ENCODE results near the gene MEF2D. TPM values are rescaled to one million over a fixed set of nuclear protein-coding genes. Genes with fewer than 3 reads are reported as not detected.

MEF2D gene
- polyA plus RNA-seq, 4 donors, result 23.3 to 24.8 (median 24.3) TPM

DNA sequence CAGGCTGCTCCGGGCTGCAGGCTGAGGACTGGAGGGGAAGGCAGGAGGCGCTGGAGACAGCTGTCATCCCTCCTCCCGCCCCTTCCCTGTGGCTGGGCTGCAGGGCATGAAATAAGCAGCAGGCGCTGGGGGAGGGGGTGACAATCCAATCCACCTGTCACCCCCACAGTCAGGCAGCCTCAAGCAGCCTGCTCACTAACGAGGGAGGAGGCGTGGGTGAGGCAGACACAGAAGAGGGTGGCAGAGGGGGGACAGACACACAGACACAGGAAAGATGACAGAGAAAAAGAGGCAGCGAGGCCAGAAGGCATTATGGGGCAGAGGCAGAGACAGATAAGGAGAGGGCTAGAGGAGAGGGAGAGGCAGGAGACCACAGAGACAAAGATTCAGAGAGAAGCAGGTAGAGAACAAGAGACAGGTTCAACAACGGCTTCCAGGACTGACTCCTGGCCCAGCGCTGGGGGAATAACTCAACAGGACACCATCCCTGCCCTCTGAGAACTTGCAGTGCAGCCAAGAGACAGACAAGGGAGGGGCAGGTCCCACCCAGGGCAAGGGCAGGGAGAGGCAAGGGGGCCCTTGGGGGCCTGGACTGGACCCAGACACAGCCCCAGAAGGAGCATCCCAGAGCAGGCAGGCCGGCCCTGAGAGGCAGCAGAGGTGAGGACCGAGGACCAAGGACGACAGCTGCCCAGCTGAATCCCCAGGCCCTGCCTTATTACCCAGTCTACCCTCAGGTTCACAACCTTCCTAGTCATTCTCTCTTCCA is 11.2 kb downstream of the MEF2D start:
- no peak for DNase-seq (ENCODE audit: low read depth in 4 of 4, low spot score in 3 of 4)

DNA sequence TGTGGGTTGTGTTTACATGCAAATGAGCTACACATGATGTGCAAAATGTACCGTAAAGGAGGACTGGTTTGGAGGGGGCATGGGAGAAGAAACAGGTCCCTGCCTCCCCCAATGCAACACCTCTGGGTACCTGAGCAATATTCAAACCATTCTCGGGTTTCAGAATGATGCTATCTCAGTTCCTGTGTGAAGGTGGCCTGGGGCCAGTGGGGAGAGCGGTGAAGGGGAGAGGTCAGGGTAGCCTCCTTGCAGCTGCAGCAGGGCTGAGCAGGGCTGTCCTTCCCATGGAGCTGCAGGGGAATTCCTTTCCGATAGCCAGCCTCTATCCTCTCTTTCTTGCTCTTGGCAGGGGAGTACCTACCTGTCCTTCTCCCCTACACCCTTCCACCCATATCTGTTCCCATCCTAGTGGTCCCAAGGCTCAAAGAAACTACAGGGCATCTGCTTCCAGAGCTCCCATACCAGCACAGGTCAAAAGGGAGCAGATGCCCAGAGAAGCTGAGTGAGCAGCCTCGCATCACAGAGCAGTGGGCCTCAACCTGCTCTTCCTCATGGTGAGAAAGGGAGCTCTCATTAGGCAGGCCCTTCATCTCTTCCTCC is 11.9 kb downstream of the MEF2D start:
- no peak for DNase-seq (ENCODE audit: low read depth in 4 of 4, low spot score in 3 of 4)

DNA sequence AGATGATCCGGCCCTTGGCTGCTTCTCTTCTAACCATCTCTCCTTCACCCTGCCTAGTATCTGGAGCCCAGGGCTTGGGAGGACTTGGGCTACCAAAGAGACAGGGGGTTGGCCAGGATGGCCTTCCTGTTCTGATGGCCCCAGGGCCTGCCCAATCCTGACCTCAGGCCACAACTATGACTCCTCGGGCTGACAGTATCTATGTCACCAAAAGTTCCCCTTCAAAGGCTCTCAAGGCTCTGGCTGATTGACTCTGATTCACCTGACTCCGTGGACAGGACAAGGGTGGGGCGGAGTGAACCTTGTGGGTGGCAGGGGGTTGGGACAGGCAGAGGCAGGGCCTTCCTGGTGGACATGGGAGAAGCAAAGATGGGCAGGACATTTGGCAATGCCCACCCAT is 12.7 kb downstream of the MEF2D start:
- DNase-seq (ENCODE audit: low read depth in 4 of 4, low spot score in 3 of 4), result no peak

DNA sequence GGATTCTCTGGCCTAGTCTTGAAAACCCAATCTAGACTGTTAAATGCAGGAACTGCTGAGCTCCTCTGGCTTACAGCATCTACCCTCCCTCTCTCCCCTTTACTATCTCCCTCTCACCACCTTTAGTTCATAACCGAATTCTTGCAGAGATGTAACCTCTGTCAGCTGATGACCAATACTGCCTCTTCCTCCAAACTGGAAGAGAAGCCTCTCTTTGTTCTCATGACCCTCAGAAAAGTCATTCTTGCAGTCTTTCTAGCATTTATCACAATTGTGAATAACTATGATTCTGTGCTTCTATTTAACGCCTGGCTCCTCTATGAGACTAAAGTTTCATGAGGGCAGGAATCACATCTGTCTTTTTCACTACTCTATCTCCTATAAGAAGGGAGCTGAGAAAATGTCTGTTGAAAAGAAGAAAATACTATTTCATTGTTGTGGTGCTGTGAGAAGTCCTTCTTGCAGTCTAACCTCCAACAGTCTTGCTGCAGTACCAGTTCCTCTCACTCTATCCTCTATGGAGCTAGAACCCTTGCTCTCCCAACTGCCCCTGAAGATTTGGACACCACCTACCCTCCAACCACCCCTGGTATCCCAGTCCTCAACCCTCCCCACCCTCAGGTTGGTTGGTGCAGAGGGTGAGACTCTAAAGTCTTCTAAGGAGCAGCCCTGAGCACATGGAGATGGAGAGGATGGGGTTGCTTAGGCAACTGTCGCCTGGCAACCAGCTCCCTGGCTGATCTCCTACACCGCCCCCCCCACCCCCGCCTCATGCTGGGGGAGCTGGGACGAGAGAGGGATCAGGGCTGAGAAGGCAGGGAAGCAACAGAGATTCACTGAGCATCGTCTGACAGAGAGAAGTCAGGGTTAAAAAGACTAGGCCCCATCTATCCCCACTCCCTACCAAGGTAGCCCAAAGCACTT is 13.9 kb downstream of the MEF2D start:
- no peak for DNase-seq (ENCODE audit: low read depth in 4 of 4, low spot score in 3 of 4)

DNA sequence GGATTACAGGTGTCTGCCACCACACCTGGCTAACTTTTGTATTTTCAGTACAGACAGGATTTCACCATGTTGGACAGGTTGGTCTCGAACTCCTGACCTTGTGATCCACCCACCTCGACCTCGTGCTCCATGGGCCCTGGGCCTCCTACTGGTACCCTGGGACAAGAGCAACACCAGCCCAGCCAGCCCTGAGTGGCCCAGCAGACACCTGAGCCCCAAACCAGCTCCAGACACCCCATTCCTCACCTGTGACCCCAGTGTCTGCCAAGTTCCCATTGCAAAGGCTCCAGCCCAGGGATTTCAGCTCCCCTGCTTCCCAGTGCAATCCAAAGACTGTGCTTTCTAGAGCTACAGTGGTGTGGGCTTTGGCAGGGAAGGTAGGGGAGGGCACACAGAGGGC is 14.6 kb downstream of the MEF2D start:
- no peak for DNase-seq (ENCODE audit: low read depth in 4 of 4, low spot score in 3 of 4)

DNA sequence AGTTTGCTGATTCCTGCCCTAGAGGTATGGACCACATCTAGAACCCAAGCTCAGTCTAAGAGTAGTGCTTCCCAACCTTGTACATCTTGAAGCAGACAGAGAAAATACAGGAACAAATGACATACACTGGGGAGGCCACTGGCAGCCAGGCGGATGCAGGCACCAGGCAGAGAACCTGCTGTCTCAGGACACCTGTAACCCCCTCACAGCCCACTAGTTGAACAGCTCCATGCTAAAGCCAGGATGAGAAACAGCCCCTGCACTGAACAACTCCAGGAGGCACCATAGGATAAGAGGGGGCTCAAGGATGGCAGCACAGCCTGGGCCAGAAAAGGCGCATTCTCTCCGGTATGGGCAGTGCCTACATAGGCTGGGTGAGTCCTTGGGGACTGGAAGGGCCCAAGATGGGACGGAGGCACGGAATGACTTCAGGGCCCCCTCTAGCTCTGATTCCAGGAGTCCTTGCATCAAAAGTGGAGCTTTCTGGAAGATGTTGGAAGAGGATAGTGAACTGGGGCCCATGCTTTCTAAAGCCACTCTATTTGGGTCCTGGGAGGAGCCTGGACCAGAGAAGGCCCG is 16.0 kb downstream of the MEF2D start:
- DNase-seq (ENCODE audit: low read depth in 4 of 4, low spot score in 3 of 4), result no peak

DNA sequence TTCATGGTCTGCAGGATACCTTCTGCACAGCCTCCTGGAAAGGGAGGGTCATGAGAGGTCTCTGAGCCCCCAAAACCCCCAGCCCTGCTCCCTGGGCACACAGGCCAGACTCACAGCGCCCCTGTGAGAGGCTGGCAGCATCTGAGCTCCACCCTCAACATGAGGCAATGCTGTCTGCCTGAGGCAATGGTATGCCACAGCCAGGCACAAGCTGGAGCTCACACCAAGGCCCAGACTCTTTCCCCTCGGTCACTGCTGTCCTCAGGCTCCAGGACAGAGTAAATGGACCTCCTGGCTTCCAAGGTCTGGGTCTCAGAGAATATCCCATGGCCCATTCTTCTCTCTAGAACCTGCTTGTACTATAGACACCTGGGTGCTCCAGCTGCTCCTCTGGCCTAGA is 17.2 kb downstream of the MEF2D start:
- DNase-seq (ENCODE audit: low read depth in 4 of 4, low spot score in 3 of 4), result no peak

DNA sequence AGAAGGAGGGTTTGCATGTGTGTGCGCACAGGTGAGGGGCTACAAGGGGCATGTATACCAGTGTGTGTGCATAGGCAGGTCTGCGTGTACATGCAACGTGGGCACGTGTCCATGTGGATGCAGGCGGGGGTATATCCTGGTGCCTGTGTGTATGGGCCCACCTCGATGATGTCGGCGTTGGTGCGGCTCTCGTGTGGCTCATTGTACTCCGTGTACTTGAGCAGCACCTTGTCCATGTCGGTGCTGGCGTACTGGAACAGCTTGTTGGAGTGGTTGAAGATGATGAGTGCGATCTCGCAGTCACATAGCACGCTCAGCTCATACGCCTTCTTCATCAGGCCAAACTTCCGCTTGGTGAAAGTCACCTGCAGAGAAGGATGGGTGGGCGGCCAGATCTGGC is 18.3 kb downstream of the MEF2D start:
- no peak for DNase-seq (ENCODE audit: low read depth in 4 of 4, low spot score in 3 of 4)

DNA sequence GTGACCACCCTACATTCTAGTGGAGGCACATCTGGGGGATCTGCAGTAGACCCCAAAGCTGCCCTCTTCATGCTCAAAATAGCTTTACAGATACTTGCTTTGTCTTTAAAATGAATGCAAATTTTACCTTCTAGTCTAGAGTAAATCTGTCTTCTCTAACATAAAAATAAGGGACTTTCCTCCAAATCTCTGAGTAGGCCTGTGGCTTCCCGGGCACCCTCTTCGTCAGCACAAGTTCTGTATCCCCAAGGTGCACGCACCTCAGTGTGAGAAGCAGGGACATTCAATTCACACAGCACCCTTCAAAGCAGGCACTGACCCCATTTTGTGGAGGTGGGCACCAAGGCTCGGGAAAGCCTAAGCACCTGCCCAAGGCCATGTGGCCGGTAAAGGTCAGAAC is 19.0 kb downstream of the MEF2D start:
- DNase-seq (ENCODE audit: low read depth in 4 of 4, low spot score in 3 of 4), result no peak

DNA sequence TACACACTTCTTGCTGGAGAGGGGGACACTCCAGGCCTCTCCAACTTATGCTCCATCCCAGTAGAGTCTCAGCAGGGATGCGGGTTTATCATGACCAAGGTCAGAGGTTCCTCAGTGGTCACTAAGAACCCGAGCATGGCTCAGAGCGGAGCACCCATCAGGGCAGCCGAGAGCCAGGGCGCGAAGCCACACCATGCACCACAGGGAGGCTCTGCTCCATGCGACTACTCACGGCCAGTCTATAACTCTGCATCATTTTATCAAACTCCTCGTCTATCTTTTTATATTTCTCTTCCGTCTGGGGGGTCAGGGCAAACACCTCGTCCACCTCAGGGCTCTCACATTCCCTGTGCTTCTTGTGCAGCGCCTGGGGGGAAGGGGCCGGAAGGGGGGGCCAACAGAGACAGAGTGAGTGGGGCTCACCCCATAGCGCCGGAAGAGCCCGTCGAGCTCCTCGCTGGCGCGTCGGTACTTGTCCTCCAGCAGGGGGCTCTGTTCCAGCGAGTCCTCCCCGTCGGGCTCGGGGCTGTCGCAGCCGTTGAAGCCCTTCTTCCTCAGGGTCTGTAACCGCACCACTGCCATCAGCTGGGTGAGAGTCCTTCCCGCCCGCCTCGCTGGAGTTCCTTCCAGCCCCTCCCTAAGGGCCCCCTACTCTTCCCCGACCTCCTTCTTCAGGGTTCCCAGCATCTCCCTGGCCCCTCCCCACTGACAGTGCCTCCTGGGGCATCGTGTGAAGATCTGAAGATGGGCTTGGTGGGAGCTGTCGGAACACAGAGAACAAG is 20.0 kb downstream of the MEF2D start:
- no peak for DNase-seq (ENCODE audit: low read depth in 4 of 4, low spot score in 3 of 4)

DNA sequence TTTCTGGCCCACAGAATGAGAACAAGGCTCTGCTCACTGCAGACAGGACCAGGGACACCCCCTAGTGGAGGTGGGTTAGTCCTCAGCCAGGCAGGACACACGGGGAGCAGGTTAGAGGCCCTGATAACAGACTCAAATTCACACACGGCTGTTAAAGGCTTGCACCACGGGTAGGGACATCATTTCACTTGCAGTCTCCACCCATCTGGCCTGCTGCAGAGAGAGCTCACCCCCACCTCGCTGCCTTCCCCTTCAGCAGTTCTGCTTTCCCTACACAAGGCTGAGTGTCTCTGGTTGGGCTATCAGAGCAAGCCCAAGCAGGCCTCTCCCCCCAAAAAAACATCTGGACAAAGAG is 20.6 kb downstream of the MEF2D start:
- no peak for DNase-seq (ENCODE audit: low read depth in 4 of 4, low spot score in 3 of 4)

DNA sequence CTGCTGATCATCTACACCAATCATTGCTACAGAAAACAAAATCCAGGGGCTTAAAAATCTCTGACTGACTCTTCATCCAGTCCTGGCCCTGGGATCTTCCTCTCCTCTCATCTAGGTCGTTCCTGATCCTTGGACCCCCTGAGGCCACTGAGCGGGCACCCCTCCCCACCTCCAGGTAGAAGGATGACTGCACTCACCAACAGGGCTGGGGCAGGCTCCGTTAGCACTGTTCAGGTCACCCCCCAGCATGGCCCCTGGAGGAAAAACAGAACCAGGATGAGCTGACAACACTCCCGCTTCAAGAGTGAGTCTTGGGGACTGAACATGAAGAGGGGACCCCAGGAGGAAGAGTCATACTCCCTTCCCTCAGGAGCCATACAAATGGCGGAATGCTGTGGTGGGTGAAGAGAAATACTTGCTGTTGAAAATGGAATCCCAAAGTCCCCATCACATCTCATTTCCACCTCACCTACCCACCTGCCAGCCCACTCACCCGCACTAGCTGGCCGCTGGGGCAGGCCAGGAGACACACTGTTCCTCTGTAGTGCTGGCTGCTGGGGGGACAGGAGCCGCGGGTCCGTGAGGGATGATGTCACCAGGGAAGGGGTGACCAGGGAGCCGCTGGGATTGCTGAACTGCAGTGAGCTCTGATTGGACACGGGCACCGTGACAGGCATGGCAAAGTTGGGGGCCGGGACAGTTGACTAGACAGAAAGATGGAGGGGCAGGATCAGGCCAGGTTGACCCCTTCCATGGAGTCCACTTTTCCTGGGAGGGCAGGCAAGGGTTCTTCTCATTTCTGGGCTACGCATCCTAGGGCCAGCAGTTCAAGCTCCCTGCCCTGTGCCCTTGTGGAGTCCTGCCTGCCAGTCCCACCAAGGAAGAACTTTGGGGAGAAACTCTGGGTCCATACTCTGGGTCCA is 21.2 kb downstream of the MEF2D start:
- no peak for DNase-seq (ENCODE audit: low read depth in 4 of 4, low spot score in 3 of 4)

DNA sequence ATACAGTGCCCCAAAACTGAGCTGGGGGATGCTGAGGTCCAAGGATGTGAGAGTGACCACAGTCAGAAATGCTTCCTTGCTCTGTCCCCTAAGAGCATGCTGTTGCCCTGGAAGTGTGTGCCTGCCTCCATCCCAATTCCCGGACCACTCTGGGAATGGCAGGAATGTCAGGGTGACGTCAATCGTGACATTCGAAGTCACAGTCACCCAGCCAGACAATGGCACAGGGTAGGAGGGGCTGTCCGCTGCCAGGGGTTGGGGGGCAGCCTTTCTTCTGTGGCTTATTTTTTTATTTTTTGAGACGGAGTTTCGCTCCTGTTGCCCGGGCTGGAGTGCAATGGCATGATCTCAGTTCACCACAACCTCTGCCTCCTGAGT is 22.3 kb downstream of the MEF2D start:
- no peak for DNase-seq (ENCODE audit: low read depth in 4 of 4, low spot score in 3 of 4)

DNA sequence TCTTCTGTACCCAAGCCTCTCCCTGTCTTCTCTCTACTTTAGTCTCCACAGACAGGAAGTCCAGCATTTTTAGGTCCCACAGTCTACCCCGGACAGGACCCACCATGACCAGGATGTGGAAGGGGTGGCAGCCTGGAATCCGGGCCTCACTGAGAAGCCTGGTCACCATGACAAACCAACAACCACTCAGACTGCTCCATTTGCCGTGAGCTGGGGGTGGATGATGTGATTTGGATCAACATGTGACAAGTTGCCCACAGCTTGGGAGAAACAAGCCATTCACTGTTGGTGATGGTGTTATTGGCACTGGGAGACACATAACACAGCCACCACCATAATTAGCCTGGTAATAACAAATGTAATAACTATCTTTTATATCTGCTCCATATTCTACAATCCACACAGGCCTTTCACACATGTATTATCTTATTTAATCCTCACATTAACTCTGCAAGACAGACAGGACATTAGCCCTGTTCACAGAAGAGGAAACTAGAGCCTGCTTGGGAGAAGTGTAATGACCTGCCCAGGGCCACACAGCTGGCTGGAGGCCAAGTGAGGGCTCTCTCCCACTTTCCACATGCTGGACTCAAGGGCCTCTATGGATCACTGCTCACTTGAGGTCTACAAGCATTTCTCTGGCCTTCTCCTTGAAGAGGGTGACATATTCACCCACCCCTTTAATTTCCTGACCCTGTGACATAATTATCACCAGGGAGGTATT is 22.9 kb downstream of the MEF2D start:
- DNase-seq (ENCODE audit: low read depth in 4 of 4, low spot score in 3 of 4), result no peak

DNA sequence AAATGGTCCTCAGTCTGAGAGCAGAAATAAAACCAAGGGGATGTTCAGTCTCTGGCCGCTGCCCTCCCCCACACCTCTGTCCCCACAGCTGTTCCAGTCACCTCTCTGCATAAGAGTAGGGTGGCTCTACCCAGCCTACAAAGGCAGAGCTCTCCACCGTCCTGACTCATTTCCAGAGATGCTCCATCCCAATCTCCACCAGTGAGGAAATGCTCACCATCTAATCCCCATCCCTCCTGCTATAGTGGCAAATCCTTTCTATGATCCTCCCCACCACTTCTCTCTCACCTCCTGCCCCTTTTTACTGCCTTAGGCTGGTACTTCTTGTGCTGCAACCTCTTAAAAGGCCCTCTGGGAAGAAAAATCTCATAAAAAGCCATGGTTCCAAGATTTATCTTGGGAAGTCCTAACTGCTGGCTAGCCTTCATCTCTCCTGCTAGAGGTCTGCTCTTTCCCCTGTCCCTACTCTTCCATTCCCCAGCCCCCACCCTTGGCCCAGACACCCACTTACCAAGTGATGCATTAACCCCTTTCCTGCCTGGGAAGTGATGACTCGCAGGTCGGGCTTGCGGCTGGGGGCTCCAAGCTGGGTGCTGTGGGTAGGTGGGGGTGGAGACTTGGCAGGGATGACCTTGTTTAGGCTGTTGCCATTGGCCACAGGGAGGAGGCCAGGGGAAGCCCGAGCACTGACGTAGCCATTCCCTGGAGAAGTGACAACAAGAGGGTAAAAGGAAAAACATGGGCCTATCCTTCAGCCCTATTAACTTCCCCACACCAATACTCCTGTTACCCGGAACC is 23.9 kb downstream of the MEF2D start:
- no peak for DNase-seq (ENCODE audit: low read depth in 4 of 4, low spot score in 3 of 4)

DNA sequence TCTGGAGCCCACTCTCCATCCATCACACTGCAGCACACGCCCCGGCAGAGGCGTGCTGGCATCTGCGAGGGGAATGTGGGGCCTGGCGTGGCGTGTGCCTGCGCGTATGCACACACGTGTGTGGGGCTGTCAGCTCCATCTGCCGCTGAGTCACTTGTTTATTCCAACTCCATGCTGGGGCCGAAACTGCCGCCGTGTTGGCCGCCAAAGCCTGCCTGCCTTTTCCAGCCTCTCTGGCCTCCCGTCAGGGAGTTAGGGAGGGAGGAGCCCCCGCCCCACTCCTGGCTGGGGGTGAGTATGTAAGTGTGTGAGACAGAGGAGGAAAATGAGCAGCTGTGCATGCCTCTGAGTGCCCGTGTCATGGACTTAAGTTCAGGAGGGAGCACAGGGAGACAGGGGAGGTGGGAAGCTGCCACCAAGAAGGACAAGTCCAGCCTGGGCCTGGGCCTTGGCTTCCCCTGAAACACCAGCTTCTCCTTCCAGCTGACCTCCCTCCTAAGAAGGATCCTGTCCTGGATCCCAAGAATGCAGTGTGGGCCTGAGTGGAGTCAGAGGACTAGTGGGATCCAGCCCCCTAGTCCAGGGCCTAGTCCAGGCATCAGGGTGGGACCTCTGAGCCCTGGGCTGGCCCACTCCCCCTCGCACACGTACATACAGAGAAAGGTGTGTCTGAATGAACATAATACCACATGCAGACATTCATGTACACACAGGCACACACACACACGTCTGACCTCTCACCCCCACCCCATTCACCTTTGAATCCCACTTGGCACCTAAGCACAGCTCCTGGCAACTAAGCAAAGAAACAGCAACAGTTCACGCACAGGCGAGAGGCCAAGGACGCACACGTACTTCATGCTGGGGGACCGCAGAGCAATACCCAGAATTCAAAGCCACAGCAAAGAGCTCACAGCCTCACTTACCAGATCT is 24.7 kb downstream of the MEF2D start:
- no peak for DNase-seq (ENCODE audit: low read depth in 4 of 4, low spot score in 3 of 4)

DNA sequence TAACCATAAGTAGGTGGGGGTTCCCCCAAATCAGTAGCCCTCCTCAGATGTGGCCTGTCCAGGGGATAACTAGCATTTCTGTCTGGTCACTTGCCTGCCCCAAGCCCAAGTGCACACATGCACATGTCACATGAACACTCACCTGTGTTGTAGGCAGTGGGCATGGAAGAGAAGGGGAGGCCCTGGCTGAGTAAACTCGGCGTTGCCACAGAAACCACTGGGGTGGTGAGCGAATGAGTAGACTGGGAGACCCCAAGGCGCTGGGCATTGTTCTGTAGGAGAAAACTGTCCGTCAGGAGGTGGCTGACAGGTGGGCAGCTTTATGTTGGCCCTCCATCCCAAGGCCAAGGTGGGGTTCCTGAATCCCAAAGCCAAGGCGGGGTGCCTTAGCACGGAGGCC is 25.6 kb downstream of the MEF2D start:
- no peak for DNase-seq (ENCODE audit: low read depth in 4 of 4, low spot score in 3 of 4)

Measured in right renal pelvis (tissue), 4 donors.